ENCODE data around the gene FBXW9.
"Not testable (repeated sequence)": the region's sequence is repeated elsewhere in the genome, so short reads cannot be mapped to it uniquely, and the experiment has no call there.

FBXW9 gene

GRCh38 chr19:12696366-12697335 is at the start of gene FBXW9:
Gene FBXW9, minus strand, starts transcription at chr19:12696631. Its CDS starts 50 bp downstream, at chr19:12696581.
- peak; percentile 95 for DNase-seq

GRCh38 chr19:12745166-12745897 is 48.9 kb upstream of the FBXW9 start:
- DNase-seq = no peak

GRCh38 chr19:12737835-12738351 is 41.5 kb upstream of the FBXW9 start:
- no peak for DNase-seq

- peak; percentile 95 for DNase-seq
These were observed 40.8 kb upstream of the FBXW9 start, which contains the start of gene GET3 for GRCh38 chr19:12736995-12737834. Gene GET3, plus strand, starts transcription at chr19:12737497. Its CDS starts 9 bp downstream, at chr19:12737506.

GRCh38 chr19:12733369-12734214 is 37.2 kb upstream of the FBXW9 start:
- DNase-seq = peak; percentile 67

GRCh38 chr19:12731337-12731736 is 34.9 kb upstream of the FBXW9 start:
- DNase-seq = no peak

GRCh38 chr19:12730064-12730463 is 33.6 kb upstream of the FBXW9 start:
- DNase-seq = no peak

GRCh38 chr19:12727745-12728433 is 31.5 kb upstream of the FBXW9 start:
- DNase-seq = no peak

GRCh38 chr19:12726988-12727316 is 30.5 kb upstream of the FBXW9 start:
- no peak for DNase-seq

- not testable (repeated sequence) for DNase-seq
These were observed 29.2 kb upstream of the FBXW9 start for GRCh38 chr19:12725612-12726011.

- peak; percentile 74 for DNase-seq
These were observed 27.4 kb upstream of the FBXW9 start, which contains the start of gene TNPO2 for GRCh38 chr19:12723641-12724426. Gene TNPO2, minus strand, starts transcription at chr19:12723932. Its CDS starts 2,955 bp downstream, at chr19:12720977.

GRCh38 chr19:12723381-12723640 is 26.9 kb upstream of the FBXW9 start:
- DNase-seq = no peak

- DNase-seq = peak; percentile 97
These were observed 26.3 kb upstream of the FBXW9 start for GRCh38 chr19:12722566-12723380.

- peak; percentile 87 for DNase-seq
These were observed 25.5 kb upstream of the FBXW9 start for GRCh38 chr19:12721656-12722565.

GRCh38 chr19:12720851-12721655 is 24.6 kb upstream of the FBXW9 start:
- DNase-seq = peak; percentile 46

GRCh38 chr19:12720296-12720695 is 23.9 kb upstream of the FBXW9 start:
- DNase-seq = no peak

- DNase-seq = no peak
These were observed 19.5 kb upstream of the FBXW9 start for GRCh38 chr19:12715929-12716328.
